Stimulated activated effector memory CD8-positive, alpha-beta T cell treated with anti-CD3 and anti-CD28 coated beads, Interleukin-12 subunit alpha, Interleukin-12 subunit beta, amount 100 ng/mL, for 72 hours (primary cell): ENCODE data around the gene CYP11A1.
A peak's percentile ranks its signal among the peaks of the same experiment; 100 is the strongest.
"Not testable (repeated sequence)": the region's sequence is repeated elsewhere in the genome, so short reads cannot be mapped to it uniquely, and the experiment has no call there.

Experiments used
- ATAC-seq: fragments of 150-1000 bp; cut with Tn5 transposase; 2 replicates; pipeline ENCODE4 v1.10.0; 2021
- DNase-seq, 2 donors: peaks; one replicate each; pipeline ENCODE4 v3.0.0; 2021 to 2022; ENCODE audit warnings: low spot score in 2 of 2
- H3K27ac Mint-ChIP-seq: one replicate; pipeline ENCODE4 v1.8.0; 2022; ENCODE audit warnings: mild to moderate bottlenecking, mixed read lengths
- H3K36me3 Mint-ChIP-seq: one replicate; pipeline ENCODE4 v1.8.0; 2022; ENCODE audit warnings: mild to moderate bottlenecking, mixed read lengths
- H3K4me1 Mint-ChIP-seq: one replicate; pipeline ENCODE4 v1.8.0; 2022; ENCODE audit warnings: mixed read lengths
- H3K4me3 Mint-ChIP-seq: one replicate; pipeline ENCODE4 v1.8.0; 2022; ENCODE audit warnings: mild to moderate bottlenecking, mixed read lengths
- H3K9me3 Mint-ChIP-seq: one replicate; pipeline ENCODE4 v1.8.0; 2022; ENCODE audit warnings: mixed read lengths

The CYP11A1 gene

DNA sequence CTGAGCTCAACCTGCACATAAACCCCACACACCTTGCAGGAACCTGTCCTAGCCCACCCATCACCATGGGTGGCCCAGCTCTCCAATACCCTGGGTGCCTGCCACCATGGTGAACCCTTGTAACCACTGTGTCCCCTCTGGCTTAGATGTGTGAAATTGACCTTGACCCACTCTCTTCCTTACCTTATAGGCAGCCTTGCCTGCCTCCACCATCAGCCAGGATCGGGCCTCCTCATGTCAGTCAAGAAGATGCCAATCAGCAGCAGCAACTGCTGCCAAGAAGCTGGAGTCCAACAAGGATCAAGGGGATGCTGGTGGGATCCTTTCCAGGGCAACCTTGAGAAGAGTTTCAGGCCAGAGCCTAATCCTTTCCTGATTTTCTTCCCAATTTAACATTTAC lies 8.8 kb upstream of the CYP11A1 start:
- no peak overlapping the region for H3K27ac Mint-ChIP-seq
- no peak overlapping the region for H3K4me3 Mint-ChIP-seq
- H3K4me1 Mint-ChIP-seq = peaks cover 41% of the 10 kb centered on the region
- H3K9me3 Mint-ChIP-seq = no peaks in the 10 kb centered on the region
- DNase-seq (no peak), ATAC-seq (no peak)
- H3K36me3 Mint-ChIP-seq = no peaks in the 10 kb centered on the region

DNA sequence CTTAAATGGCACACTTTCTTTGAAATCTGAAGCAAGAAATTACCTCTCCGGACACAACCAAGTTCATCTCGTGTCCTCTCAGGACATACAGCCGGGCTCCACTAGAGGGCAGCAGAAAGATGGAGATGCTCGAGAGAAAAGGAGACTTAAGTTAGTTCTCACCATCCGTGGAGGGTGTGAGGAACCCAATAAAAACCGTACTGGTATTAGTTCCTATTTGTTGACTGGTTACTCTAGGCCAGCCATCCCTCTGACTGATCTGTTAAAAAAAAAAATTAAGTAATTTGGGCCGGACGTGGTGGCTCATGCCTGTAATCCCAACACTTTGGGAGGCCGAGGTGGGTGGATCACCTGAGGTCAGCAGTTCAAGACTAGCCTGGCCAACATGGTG lies 7.9 kb upstream of the CYP11A1 start:
- no peak overlapping the region for H3K27ac Mint-ChIP-seq
- DNase-seq = peak; percentile 76 to 90

DNA sequence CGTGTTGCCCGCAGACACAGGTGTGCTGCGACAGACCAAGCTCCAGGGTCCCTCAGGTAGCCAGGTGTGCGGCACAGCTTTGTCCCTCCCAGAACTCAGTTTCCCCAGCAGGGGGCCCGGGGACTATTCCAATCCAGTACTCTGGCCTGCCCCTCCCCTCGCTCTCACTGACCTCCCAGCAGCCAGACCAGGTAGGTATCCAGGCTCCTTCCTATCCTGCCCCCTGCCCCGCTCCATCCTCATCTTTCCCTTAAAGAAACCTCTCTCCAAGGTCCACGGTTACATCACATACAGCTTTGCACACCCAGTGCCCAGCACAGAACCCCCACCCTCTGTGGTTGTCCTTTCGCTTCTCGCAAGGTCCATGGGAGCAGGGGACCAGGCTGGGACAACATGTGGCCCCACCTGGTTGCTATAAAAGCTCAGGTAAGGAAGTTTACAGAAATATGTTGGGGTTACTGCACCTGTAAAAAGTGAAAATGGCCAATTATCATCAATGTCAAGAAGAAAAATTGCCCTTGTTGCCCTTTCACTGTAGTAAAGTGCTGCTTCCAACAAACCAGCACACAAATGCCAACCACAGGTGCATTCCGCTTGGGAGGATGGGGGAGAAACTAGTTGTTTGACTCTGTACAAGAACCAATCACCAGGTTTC lies 7.3 kb upstream of the CYP11A1 start:
- H3K36me3 Mint-ChIP-seq = no peaks in the 10 kb centered on the region
- DNase-seq (no peak), ATAC-seq (peak; percentile 0)
- H3K4me3 Mint-ChIP-seq = peak overlapping the region; percentile 82
- peaks cover 31% of the 10 kb centered on the region for H3K4me1 Mint-ChIP-seq
- H3K27ac Mint-ChIP-seq = no peak overlapping the region
- H3K9me3 Mint-ChIP-seq = no peaks in the 10 kb centered on the region

More for the DNA sequence above, 7.9 kb upstream of the CYP11A1 start:
- Mint-ChIP-seq H3K4me1 (peaks cover 32% of the 10 kb centered on the region), H3K4me3 (peak overlapping the region; percentile 82), H3K9me3 (no peaks in the 10 kb centered on the region), H3K36me3 (no peaks in the 10 kb centered on the region)
- peak; percentile 35 for ATAC-seq

DNA sequence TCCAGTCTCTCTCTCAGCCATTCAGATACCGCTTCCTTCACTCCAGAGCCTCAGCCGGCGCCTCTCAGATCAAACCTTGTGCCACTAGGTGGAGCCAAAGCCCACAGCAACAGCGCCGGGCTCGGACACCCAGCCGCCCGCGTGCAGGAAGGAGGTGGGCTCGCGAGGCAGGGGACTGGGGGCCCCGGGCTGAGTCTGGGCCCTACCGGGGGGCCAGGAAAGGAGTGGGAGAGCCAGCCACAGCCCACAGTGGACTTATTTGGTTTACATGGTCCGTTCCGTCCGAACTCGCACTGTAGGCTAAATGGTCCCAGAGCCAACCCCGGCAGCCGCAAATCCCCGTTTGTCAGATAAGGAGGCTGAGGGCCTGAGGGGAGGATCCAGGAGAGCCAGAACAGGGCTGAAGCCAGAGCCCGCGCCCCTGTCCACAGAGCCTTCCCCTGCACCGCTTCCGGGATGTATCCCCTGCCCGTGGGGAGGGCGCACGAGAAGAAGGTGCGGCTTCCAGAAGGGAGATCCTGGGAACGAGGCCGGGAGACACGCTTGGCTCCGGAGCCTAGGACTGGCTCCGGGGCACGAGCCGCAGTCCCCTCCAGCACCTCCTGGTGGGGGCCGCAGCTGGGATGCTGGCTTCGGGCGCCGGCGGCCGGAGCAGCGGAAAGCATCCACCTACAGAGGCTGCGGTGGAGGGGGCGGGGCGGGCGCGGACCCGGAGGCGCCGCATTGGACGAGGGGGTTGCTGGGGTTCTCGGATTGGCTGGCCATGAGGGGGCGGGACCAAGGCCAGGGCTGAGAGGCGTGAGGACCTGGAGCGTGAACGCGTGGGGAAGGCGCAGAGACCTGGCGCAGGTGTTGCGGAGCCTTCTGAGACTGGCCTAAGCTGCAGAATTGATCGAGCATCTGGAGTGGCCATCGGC lies 6.5 kb upstream of the CYP11A1 start:
- Mint-ChIP-seq H3K4me1 (peaks cover 27% of the 10 kb centered on the region), H3K9me3 (no peaks in the 10 kb centered on the region), H3K4me3 (peak overlapping the region; percentile 82), H3K27ac (peak overlapping the region; percentile 64), H3K36me3 (no peaks in the 10 kb centered on the region)
- peak; percentile 95 for ATAC-seq
- peak; percentile 92 to 95 for DNase-seq

DNA sequence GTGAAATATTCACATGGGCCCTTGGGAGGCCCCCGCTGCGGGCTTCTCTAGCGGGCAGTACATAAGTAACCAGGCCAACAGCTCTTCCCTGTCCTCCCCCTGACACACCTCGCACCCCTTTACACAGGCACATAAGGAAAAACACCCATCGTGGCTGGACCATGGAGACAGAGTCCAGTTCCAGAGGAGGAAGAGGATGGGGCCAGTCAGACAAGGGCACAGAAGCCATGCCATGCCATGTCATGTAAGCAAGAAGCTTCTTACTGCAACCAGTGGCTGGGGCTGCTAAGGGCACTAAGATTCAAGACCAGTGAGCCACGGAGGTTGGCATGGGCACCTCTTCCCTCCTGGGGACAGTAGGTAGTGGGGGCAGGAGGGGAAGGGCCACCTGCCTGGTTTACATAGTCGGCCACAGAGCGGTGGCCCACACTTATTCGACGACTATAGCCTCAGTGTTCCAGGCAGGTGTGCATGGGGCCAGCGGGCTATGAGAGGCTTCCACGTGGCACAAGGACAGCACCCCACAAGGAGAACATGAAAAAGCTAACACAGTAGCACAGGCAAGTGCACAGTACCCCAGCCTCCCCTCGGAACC lies 5.7 kb upstream of the CYP11A1 start:
- Mint-ChIP-seq H3K27ac (peak overlapping the region; percentile 64), H3K36me3 (no peaks in the 10 kb centered on the region), H3K9me3 (no peaks in the 10 kb centered on the region), H3K4me3 (peak overlapping the region; percentile 82), H3K4me1 (peaks cover 22% of the 10 kb centered on the region)
- ATAC-seq = no peak
- DNase-seq = no peak

DNA sequence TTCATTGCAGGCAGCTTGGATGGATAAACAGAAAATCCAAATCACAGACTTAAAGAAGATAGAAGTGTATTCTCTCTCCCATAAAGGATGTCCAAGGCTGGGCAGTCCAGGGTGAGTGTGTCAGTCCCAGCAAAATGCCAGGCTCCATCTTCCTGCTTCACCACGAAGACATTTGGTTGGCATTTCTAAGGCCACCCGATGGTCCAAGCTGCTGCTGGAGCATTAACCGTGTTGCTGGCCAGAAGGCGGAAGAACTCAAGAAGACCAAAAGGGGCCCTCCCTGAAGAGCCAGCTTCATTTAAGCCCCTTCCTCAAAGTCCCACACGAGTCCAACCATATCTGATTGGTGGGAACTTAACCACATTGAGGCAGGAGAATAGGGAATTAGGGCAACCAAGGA lies 3.0 kb upstream of the CYP11A1 start:
- Mint-ChIP-seq H3K4me1 (peaks cover 22% of the 10 kb centered on the region), H3K27ac (no peak overlapping the region), H3K36me3 (no peaks in the 10 kb centered on the region), H3K4me3 (no peak overlapping the region), H3K9me3 (no peaks in the 10 kb centered on the region)
- ATAC-seq (no peak), DNase-seq (no peak)

DNA sequence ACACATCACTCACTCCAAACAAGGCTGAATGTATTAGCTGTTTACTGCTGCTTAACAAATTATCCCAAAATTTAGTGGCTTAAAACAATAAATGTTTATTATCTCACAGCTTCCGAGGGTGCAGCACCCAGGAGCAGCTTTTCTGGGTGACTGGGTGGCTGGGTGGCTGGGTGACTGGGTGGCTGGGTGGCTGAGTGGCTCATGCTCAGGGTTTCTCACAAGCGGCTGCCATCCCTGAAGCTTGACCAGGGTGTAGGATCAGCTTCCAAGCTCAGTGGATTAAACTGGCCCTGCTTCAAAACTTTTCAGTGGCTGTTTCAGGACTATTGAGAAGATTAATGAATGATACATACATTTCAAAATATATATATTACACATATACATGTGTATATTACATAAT lies 2.3 kb upstream of the CYP11A1 start:
- Mint-ChIP-seq H3K4me1 (peaks cover 15% of the 10 kb centered on the region), H3K4me3 (no peak overlapping the region), H3K9me3 (no peaks in the 10 kb centered on the region), H3K36me3 (no peaks in the 10 kb centered on the region), H3K27ac (no peak overlapping the region)
- DNase-seq (no peak), ATAC-seq (no peak)

DNA sequence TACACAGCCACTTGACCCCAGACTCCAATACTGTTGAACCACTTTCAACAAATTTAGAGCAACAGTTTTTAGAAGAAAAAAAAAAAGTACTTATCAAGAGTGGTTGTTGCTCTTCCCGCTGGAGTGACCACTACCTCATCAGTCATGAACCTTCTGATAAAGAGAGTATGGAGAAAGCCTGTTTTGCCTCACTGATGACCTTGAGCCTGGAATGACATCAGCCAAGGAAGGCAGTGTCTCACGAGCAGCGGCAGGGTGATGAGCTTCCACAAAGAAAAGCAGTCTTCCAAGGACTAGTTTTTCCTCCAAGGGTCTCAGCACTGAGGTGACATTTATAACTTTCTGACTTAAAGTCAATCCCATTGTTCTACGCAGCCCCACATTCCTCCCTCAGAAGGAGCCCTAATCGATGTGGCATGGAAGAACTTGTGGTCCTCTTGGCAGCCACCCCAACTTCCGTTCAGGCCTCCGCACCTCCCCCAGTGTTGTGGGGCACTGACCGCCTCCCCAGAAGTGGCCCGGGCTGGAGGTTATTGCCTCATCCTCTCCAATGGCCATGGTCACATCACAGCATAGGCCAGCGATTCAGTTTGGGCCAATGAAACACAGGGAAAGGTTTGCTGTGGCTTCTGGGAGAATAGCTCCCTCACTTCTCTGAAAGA lies 1.8 kb upstream of the CYP11A1 start:
- H3K9me3 Mint-ChIP-seq = no peaks in the 10 kb centered on the region
- ATAC-seq (no peak), DNase-seq (no peak)
- H3K27ac Mint-ChIP-seq = no peak overlapping the region
- H3K4me3 Mint-ChIP-seq = no peak overlapping the region
- H3K4me1 Mint-ChIP-seq = peaks cover 10% of the 10 kb centered on the region
- no peaks in the 10 kb centered on the region for H3K36me3 Mint-ChIP-seq

DNA sequence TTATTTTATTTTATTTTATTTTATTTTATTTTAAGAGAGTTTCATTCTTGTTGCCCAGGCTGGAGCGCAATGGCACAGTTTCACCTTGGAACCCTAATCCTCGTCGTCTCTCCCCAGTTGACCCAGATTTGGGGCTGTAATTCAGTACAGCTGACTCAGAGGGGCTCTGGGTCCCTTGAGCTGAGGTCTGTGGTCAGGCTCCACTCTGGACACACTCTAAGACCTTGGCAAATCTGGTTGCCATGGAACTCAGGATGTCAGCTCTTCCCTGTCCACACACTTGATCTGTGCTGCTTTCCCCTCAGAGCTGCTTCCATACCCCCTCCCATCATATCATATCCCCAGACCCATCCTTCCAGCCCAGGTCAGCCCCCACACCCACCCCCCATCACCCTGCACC lies 675 bp upstream of the CYP11A1 start:
- DNase-seq = no peak
- Mint-ChIP-seq H3K9me3 (no peaks in the 10 kb centered on the region), H3K27ac (no peak overlapping the region), H3K4me3 (no peak overlapping the region), H3K36me3 (no peaks in the 10 kb centered on the region), H3K4me1 (peaks cover 1% of the 10 kb centered on the region)
- no peak for ATAC-seq

DNA sequence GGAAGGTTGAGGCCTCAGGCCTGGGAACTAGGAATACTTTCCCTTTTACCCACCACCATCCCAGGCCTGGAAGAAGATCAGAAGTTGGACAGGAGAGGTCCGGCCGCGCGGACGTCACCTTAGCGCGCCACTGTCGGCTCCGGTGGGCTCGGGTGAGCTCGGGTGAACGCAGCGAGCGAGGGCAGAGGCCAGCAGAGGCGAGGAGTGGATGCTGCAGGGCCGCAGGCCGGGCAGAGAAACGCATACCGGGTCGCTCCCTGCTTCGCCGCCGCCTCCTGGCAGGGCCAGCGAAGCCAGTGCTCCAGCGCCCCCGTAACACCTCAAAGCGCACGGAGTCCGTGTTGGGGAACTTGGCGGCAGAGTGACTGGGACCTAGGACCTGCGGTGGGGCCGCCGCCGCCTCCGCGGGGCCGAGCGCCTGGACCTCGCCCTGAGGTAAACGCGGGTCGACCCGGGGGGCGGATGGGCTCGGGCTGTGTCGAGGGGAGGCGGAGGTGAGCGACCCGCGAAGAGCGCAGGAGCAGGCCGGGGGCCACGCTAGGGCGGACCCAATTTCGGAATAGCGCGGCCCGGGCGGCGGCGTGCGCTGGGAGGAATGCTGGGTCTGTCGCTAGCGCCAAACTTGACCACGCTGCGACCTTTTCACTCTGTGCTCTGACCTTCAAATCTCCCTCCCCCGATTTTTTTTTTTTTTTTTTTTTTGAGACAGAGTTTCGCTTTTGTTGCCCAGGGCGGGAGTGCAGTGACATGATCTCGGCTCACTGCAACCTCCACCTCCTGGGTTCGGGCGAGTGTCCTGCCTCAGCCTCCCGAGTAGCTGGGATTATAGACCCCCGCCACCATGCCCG lies 1.6 kb downstream of the CYP11A1 start:
- Mint-ChIP-seq H3K27ac (no peak overlapping the region), H3K36me3 (no peaks in the 10 kb centered on the region), H3K4me3 (peak overlapping the region; percentile 61), H3K9me3 (no peaks in the 10 kb centered on the region), H3K4me1 (no peaks in the 10 kb centered on the region)
- DNase-seq = peak in 1 of 2 donors; percentile 65
- ATAC-seq = peak; percentile 65

DNA sequence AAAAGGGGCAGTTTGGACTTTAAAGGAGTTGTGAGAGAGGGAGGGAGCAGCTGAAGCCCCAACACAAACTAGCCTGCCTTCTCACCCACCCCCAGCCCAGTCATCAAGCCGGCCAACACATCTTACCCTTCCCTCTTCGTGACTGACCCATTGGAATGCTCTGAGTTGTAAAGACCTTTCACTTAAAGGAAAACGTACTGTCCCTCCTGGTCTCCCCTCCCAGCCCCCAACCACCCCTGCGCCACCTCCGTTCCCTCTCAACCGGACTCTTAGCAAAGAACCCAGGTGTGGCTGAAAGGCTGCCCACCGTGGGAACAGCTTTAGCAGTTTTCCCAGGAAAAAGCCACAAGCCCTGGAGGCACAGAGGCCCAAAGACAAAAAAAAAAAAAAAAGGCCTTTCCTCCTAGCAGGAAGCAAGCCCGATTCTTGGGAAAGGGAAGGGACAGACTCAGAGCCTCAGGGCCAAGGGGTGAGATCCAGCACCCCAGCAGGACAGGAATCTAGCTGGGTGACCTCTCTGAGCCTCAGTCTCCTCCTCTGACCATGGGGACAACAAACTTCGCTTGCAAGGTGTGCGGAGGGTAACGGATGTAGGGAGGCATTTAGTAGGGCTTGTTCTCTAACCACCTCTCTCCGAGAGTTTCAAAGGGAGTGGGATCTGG lies 2.4 kb downstream of the CYP11A1 start:
- DNase-seq = no peak
- no peaks in the 10 kb centered on the region for H3K36me3 Mint-ChIP-seq
- peak overlapping the region; percentile 61 for H3K4me3 Mint-ChIP-seq
- H3K9me3 Mint-ChIP-seq = no peaks in the 10 kb centered on the region
- H3K4me1 Mint-ChIP-seq = no peaks in the 10 kb centered on the region
- ATAC-seq = no peak
- no peak overlapping the region for H3K27ac Mint-ChIP-seq

DNA sequence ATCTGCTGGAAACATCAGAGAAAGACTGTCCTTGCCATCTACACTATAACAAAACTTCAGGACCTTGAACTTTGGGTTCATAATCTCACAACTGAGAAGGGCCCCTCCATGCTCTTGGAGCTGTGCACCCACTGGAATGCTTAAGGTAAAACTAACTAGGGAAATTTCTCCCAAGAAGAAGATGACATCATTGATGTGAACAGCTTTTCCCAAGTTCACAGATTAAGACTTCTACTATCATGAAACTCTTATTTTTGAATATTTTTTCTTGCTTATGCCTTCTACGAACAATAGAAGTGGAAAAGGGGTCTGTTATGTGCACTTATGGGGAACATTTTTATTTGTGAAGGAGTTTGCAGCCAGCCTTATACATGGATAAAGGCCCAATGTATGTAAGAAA lies 5.0 kb downstream of the CYP11A1 start:
- DNase-seq = no peak
- no peak for ATAC-seq
- H3K9me3 Mint-ChIP-seq = no peaks in the 10 kb centered on the region
- H3K27ac Mint-ChIP-seq = no peak overlapping the region
- no peaks in the 10 kb centered on the region for H3K36me3 Mint-ChIP-seq
- H3K4me3 Mint-ChIP-seq = no peak overlapping the region
- H3K4me1 Mint-ChIP-seq = no peaks in the 10 kb centered on the region

DNA sequence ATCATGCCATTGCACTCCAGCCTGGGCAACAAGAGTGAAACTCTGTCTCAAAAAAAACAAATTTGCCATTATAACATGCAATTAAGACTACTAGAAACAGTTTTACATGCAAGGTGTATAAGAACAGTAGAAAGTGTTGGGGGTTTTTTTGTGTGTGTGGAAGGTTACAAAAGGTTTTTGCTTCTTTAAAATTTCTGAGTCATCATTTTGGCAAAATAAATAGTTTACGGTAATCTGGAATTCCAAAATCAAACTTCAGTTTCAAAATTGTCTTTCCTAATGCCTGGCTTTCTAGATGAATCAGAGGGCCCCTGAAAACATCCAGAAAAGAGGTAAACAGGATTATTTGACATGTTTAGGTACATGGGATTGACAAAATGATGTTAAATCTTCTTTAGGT lies 6.6 kb downstream of the CYP11A1 start:
- not testable (repeated sequence) for ATAC-seq, H3K4me3 Mint-ChIP-seq

DNA sequence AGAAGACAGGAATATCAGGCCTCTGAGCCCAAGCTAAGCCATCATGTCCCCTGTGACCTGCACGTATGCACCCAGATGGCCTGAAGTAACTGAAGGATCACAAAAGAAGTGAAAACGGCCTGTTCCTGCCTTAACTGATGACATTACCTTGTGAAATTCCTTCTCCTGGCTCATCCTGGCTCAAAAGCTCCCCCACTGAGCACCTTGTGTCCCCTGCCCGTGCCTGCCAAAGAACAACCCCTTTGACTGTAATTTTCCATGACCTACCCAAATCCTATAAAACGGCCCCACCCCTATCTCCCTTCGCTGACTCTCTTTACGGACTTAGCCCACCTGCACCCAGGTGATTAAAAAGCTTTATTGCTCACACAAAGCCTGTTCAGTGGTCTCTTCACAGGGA lies 8.1 kb downstream of the CYP11A1 start:
- H3K27ac Mint-ChIP-seq, H3K36me3 Mint-ChIP-seq, ATAC-seq, H3K4me3 Mint-ChIP-seq, H3K4me1 Mint-ChIP-seq, DNase-seq, H3K9me3 Mint-ChIP-seq: not testable (repeated sequence)

More for the DNA sequence above, 6.6 kb downstream of the CYP11A1 start:
- H3K9me3 Mint-ChIP-seq, H3K4me1 Mint-ChIP-seq, H3K36me3 Mint-ChIP-seq, DNase-seq, H3K27ac Mint-ChIP-seq: not testable (repeated sequence)
